HepG2 (cell line): Measurements from ENCODE around the gene AGT. TPM values are rescaled to one million over a fixed set of nuclear protein-coding genes. Genes with fewer than 3 reads are reported as not detected.

ENCODE experiments used
- GATAD1 ChIP-seq: IDR thresholded peaks from 2 replicates; pipeline ENCODE4 v1.6.1; 2016; ENCODE audit warnings: missing genetic modification reagents, missing compliant biosample characterization
- KAT2B ChIP-seq: fragments of 150-350 bp; IDR thresholded peaks from 2 replicates; pipeline ENCODE4 v1.6.1; 2014; ENCODE audit warnings: low read depth, low read length, borderline replicate concordance
- MIXL1 ChIP-seq: IDR thresholded peaks from 2 replicates; pipeline ENCODE4 v1.6.1; 2016
- NCOR1 ChIP-seq: fragments of 200-600 bp; sonication (generic); IDR thresholded peaks from 2 replicates; pipeline ENCODE4 v1.7.0; 2017; ENCODE audit warnings: antibody characterized with exemption, low read length, borderline replicate concordance
- NR2F1 ChIP-seq, 2 experiments: fragments of 450-650 bp in 1 of 2; formaldehyde crosslinking in 1 of 2; IDR thresholded peaks; 2 replicates each; pipeline versions ENCODE4 v1.5.0 to v1.6.1; 2016 to 2020; ENCODE audit warnings: mild to moderate bottlenecking in 1 of 2, missing compliant biosample characterization in 1 of 2, missing genetic modification reagents in 1 of 2, moderate library complexity in 1 of 2
- PRMT3 ChIP-seq: sonication (generic); formaldehyde crosslinking; IDR thresholded peaks from 2 replicates; pipeline ENCODE4 v1.8.1; 2022; ENCODE audit warnings: low read depth, mild to moderate bottlenecking, moderate library complexity, missing genetic modification reagents, borderline replicate concordance
- TARDBP ChIP-seq: sonication (generic); formaldehyde crosslinking; IDR thresholded peaks from 2 replicates; pipeline ENCODE4 v1.8.0; 2022; ENCODE audit warnings: mild to moderate bottlenecking, missing genetic modification reagents
- TEAD3 ChIP-seq: optimal IDR thresholded peaks from 2 replicates; pipeline ENCODE3; 2016; ENCODE audit warnings: borderline replicate concordance
- THAP8 ChIP-seq: sonication (generic); formaldehyde crosslinking; IDR thresholded peaks from 2 replicates; pipeline ENCODE4 v1.5.1; 2020; ENCODE audit warnings: missing genetic modification reagents, mild to moderate bottlenecking, borderline replicate concordance
- ZFX ChIP-seq: sonication (generic); formaldehyde crosslinking; IDR thresholded peaks from 2 replicates; pipeline ENCODE4 v1.4.0; 2020; ENCODE audit warnings: mild to moderate bottlenecking, low read depth, missing genetic modification reagents, moderate library complexity
- ZNF207 ChIP-seq: fragments of 450-650 bp; IDR thresholded peaks from 2 replicates; pipeline ENCODE4 v1.6.1; 2016; ENCODE audit warnings: antibody characterized with exemption, borderline replicate concordance
- ZNF274 ChIP-seq: sonication (generic); formaldehyde crosslinking; IDR thresholded peaks from 2 replicates; pipeline ENCODE4 v1.5.1; 2020; ENCODE audit warnings: mild to moderate bottlenecking, missing genetic modification reagents
- ZNF589 ChIP-seq: sonication (generic); formaldehyde crosslinking; conservative IDR thresholded peaks from 2 replicates; pipeline ENCODE4 v1.8.0; 2022; ENCODE audit warnings: mild to moderate bottlenecking, moderate library complexity, missing genetic modification reagents
- ZNF614 ChIP-seq: IDR thresholded peaks from 2 replicates; pipeline ENCODE4 v1.6.1; 2018; ENCODE audit warnings: missing biosample characterization, missing genetic modification reagents, inconsistent platforms, borderline replicate concordance
- ZNF749 ChIP-seq: sonication (generic); formaldehyde crosslinking; IDR thresholded peaks from 2 replicates; pipeline ENCODE4 v1.8.0; 2022; ENCODE audit warnings: mild to moderate bottlenecking, missing genetic modification reagents, moderate library complexity, borderline replicate concordance
- ZNF782 ChIP-seq: sonication (generic); formaldehyde crosslinking; IDR thresholded peaks from 2 replicates; pipeline ENCODE4 v1.4.0; 2020; ENCODE audit warnings: missing genetic modification reagents, mild to moderate bottlenecking, borderline replicate concordance
- polyA plus RNA-seq, 8 experiments: library from polyadenylated mRNA; depleted of rRNA in 3 of 8; stranded (reverse) in 7 of 8; unstranded in 1 of 8; fragments of >200 nt; fragmentation: Illumina TruSeq in 4 of 8; extraction: Trizol in 4 of 8; gene quantifications; 2 replicates each; pipeline versions ENCODE4 v1.2.1 to v1.2.3, GENCODE V29; 2011 to 2016; ENCODE audit warnings: low read depth in 4 of 8, missing spikeins in 1 of 8, mixed read lengths in 1 of 8; ENCODE audit not compliant: insufficient read depth in 1 of 8
- total RNA-seq, 5 experiments: library from RNA; depleted of rRNA; stranded (reverse); fragments of >200 nt; fragmentation: Illumina TruSeq; extraction: Trizol; gene quantifications; 2 replicates each; pipeline ENCODE4 v1.2.3, GENCODE V29; 2016; ENCODE audit warnings: low read depth in 1 of 5
- TF ChIP-seq, protein P1 (sequence below): sonication (generic); formaldehyde crosslinking; IDR thresholded peaks from 2 replicates; pipeline ENCODE4 v1.4.0; 2020; ENCODE audit warnings: missing genetic modification reagents
- TF ChIP-seq, protein P2 (sequence below): sonication (generic); formaldehyde crosslinking; IDR thresholded peaks from 2 replicates; pipeline ENCODE4 v1.5.1; 2020; ENCODE audit warnings: mild to moderate bottlenecking, missing genetic modification reagents, moderate library complexity
- TF ChIP-seq, protein P3 (sequence below): IDR thresholded peaks from 2 replicates; pipeline ENCODE4 v1.6.1; 2012; ENCODE audit warnings: inconsistent platforms

Gene AGT
- total and polyA plus RNA-seq, 2 of the 13 experiments (the other 11 are each of a cell fraction or from before 2014, with no cell fraction given) = 892 to 2,071 TPM

DNA sequence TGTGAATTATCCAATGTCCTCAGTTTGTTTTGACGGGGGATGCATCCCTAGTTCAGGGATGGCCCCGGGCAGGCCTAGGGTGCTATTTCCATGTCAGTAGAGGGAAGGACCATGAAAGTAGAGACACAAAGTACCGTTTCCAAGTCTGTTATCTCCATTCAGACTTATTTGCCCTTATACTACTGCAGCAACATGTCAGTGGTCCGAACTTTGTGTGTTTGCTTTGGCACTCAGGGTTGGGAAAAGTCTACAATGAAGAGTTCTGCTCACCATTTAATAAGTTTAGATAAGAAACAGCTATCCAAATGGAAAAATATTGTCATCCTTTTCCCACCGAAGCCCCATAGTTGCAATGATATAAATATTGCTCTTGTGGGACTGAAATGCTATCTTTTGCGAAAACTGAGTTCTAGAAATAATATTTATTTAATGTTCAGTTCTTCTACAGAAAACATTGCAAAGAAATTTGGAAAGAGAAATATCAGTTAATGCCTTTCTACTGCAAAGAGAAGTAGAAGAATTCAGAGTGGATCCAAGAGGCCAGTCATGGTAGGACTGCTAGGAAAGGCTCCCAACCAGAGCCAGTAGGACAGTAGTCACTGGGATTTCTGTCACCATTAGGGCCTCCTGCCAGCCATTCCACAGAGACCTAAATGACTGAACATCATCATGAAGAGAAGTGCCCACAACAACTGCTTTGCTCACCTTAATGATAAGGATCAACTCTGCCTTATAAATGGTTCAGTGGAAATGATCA is 11.5 kb upstream of the AGT start (continued):
- TF ChIP-seq, protein P1, sequence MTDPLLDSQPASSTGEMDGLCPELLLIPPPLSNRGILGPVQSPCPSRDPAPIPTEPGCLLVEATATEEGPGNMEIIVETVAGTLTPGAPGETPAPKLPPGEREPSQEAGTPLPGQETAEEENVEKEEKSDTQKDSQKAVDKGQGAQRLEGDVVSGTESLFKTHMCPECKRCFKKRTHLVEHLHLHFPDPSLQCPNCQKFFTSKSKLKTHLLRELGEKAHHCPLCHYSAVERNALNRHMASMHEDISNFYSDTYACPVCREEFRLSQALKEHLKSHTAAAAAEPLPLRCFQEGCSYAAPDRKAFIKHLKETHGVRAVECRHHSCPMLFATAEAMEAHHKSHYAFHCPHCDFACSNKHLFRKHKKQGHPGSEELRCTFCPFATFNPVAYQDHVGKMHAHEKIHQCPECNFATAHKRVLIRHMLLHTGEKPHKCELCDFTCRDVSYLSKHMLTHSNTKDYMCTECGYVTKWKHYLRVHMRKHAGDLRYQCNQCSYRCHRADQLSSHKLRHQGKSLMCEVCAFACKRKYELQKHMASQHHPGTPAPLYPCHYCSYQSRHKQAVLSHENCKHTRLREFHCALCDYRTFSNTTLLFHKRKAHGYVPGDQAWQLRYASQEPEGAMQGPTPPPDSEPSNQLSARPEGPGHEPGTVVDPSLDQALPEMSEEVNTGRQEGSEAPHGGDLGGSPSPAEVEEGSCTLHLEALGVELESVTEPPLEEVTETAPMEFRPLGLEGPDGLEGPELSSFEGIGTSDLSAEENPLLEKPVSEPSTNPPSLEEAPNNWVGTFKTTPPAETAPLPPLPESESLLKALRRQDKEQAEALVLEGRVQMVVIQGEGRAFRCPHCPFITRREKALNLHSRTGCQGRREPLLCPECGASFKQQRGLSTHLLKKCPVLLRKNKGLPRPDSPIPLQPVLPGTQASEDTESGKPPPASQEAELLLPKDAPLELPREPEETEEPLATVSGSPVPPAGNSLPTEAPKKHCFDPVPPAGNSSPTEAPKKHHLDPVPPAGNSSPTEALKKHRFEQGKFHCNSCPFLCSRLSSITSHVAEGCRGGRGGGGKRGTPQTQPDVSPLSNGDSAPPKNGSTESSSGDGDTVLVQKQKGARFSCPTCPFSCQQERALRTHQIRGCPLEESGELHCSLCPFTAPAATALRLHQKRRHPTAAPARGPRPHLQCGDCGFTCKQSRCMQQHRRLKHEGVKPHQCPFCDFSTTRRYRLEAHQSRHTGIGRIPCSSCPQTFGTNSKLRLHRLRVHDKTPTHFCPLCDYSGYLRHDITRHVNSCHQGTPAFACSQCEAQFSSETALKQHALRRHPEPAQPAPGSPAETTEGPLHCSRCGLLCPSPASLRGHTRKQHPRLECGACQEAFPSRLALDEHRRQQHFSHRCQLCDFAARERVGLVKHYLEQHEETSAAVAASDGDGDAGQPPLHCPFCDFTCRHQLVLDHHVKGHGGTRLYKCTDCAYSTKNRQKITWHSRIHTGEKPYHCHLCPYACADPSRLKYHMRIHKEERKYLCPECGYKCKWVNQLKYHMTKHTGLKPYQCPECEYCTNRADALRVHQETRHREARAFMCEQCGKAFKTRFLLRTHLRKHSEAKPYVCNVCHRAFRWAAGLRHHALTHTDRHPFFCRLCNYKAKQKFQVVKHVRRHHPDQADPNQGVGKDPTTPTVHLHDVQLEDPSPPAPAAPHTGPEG (CRISPR knock-in tag) = no peak
- no peak for TF ChIP-seq ZNF782
- TF ChIP-seq TARDBP = peak; percentile 51; the same call in 1 of the 2 replicates
- no peak for TF ChIP-seq KAT2B
- peak; percentile 61; the same call in 1 of the 2 replicates for TF ChIP-seq ZNF614 (CRISPR knock-in tag)
- TF ChIP-seq THAP8 (CRISPR knock-in tag) = no peak
- no peak for TF ChIP-seq PRMT3 (CRISPR knock-in tag)
- no peak for TF ChIP-seq ZFX (CRISPR knock-in tag)
- peak; percentile 67 for TF ChIP-seq TEAD3 (CRISPR knock-in tag)
- TF ChIP-seq ZNF207 = no peak
- TF ChIP-seq GATAD1 (CRISPR knock-in tag) = peak; percentile 51
- TF ChIP-seq, protein P2, sequence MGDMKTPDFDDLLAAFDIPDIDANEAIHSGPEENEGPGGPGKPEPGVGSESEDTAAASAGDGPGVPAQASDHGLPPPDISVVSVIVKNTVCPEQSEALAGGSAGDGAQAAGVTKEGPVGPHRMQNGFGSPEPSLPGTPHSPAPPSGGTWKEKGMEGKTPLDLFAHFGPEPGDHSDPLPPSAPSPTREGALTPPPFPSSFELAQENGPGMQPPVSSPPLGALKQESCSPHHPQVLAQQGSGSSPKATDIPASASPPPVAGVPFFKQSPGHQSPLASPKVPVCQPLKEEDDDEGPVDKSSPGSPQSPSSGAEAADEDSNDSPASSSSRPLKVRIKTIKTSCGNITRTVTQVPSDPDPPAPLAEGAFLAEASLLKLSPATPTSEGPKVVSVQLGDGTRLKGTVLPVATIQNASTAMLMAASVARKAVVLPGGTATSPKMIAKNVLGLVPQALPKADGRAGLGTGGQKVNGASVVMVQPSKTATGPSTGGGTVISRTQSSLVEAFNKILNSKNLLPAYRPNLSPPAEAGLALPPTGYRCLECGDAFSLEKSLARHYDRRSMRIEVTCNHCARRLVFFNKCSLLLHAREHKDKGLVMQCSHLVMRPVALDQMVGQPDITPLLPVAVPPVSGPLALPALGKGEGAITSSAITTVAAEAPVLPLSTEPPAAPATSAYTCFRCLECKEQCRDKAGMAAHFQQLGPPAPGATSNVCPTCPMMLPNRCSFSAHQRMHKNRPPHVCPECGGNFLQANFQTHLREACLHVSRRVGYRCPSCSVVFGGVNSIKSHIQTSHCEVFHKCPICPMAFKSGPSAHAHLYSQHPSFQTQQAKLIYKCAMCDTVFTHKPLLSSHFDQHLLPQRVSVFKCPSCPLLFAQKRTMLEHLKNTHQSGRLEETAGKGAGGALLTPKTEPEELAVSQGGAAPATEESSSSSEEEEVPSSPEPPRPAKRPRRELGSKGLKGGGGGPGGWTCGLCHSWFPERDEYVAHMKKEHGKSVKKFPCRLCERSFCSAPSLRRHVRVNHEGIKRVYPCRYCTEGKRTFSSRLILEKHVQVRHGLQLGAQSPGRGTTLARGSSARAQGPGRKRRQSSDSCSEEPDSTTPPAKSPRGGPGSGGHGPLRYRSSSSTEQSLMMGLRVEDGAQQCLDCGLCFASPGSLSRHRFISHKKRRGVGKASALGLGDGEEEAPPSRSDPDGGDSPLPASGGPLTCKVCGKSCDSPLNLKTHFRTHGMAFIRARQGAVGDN (CRISPR knock-in tag) = no peak
- no peak for TF ChIP-seq ZNF589 (CRISPR knock-in tag)
- TF ChIP-seq ZNF274 (CRISPR knock-in tag) = no peak
- TF ChIP-seq NCOR1 = peak; percentile 57; the same call in 1 of the 2 replicates
- TF ChIP-seq, protein P3, sequence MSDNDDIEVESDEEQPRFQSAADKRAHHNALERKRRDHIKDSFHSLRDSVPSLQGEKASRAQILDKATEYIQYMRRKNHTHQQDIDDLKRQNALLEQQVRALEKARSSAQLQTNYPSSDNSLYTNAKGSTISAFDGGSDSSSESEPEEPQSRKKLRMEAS = peak; percentile 31; the same call in 1 of the 2 replicates
- no peak for TF ChIP-seq ZNF749 (CRISPR knock-in tag)
- TF ChIP-seq MIXL1 = peak; percentile 75
- no peak for TF ChIP-seq NR2F1 (CRISPR knock-in tag; IDR thresholded peaks at IDR 0.05)
